Right renal pelvis (tissue), 4 donors: ENCODE results near the gene PAMR1. TPM values are rescaled to one million over a fixed set of nuclear protein-coding genes. Genes with fewer than 3 reads are reported as not detected.
A peak's percentile ranks its signal among the peaks of the same experiment; 100 is the strongest.

Source experiments
- DNase-seq, 4 donors: peaks; one replicate each; pipeline ENCODE4 v3.0.0-alpha.2; 2013; ENCODE audit warnings: low read depth in 4 of 4, low spot score in 3 of 4, missing footprints in 1 of 4
- polyA plus RNA-seq, 4 donors: library from polyadenylated mRNA; unstranded; fragments of 120-200 nt; gene quantifications; one replicate each; pipeline ENCODE4 v1.2.1, GENCODE V29; 2013; ENCODE audit not compliant: insufficient read length in 4 of 4

The PAMR1 gene
- polyA plus RNA-seq, 4 donors = 7.2 to 13.9 (median 10.2) TPM

- no peak for DNase-seq
Measured at GRCh38 chr11:35407041-35407440, 118.4 kb downstream of the PAMR1 start.

GRCh38 chr11:35404388-35404775, 121.0 kb downstream of the PAMR1 start:
- no peak for DNase-seq

- DNase-seq = no peak
Measured at GRCh38 chr11:35403765-35404387, 121.5 kb downstream of the PAMR1 start.

GRCh38 chr11:35402751-35403660, 122.4 kb downstream of the PAMR1 start:
- DNase-seq = no peak

- DNase-seq = no peak
Measured at GRCh38 chr11:35398881-35399280, 126.5 kb downstream of the PAMR1 start.

GRCh38 chr11:35394941-35395340, 130.5 kb downstream of the PAMR1 start:
- DNase-seq = no peak

GRCh38 chr11:35393098-35393497, 132.3 kb downstream of the PAMR1 start:
- DNase-seq = no peak

GRCh38 chr11:35391922-35392688, 133.3 kb downstream of the PAMR1 start:
- peak; percentile 43 to 64 (median 53) for DNase-seq

- DNase-seq = no peak
Measured at GRCh38 chr11:35390737-35391682, 134.4 kb downstream of the PAMR1 start.

- DNase-seq = no peak
Measured at GRCh38 chr11:35389897-35390465, 135.4 kb downstream of the PAMR1 start.

GRCh38 chr11:35389112-35389511, 136.3 kb downstream of the PAMR1 start:
- DNase-seq = no peak

GRCh38 chr11:35388061-35388460, 137.4 kb downstream of the PAMR1 start:
- no peak for DNase-seq

GRCh38 chr11:35387111-35387982, 138.1 kb downstream of the PAMR1 start:
- no peak for DNase-seq

GRCh38 chr11:35383953-35384352, 141.5 kb downstream of the PAMR1 start:
- no peak for DNase-seq

Other genes starting within 250 kb of the PAMR1 start
- under 1 TPM; 0.14 to 0.64 (median 0.42) TPM for gene SLC1A2, start 106.1 kb downstream of the PAMR1 start, polyA plus RNA-seq
- gene FJX1, start 92.8 kb upstream of the PAMR1 start, polyA plus RNA-seq = 10 to 100 TPM; 17.7 to 21.4 (median 20.4) TPM
- 10 to 100 TPM; 79.0 to 99.8 (median 95.1) TPM for gene TRIM44, start 137.2 kb upstream of the PAMR1 start, polyA plus RNA-seq